Measurements from ENCODE around the gene F8. TPM values are rescaled to one million over a fixed set of nuclear protein-coding genes. Genes with fewer than 3 reads are reported as not detected.
"Not testable (repeated sequence)": the region's sequence is repeated elsewhere in the genome, so short reads cannot be mapped to it uniquely, and the experiment has no call there.

Gene F8
- total and polyA plus RNA-seq, 8 donors = 4.1 to 27.4 (median 5.2) TPM

DNA sequence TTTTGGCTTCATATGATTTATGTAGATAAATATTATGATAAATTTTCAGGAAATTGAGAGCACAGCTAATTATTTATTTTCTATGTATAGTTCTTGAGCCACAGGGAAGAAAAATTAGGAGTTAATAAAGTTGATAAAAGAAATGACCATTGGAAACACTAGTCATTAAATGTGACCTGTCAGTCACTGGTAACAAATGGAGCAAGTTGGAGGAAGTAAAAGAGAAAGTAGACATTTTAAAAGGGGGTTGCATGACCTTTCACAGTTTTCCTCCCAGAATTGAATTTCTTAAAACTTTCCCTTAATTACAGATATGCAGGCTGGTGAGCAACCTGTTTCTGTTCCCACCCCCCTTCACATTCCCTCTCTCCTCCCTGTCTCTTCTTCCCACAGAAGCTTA lies 193.4 kb downstream of the F8 start:
- H3K4me3 ChIP-seq = no peak overlapping the region
- intact Hi-C loops (cut with DNase I) = no loop called here
- no peaks in the 10 kb centered on the region for H3K36me3 ChIP-seq
- DNase-seq = no peak
- ATAC-seq = no peak
- no peaks in the 10 kb centered on the region for H3K4me1 ChIP-seq
- H3K9me3 ChIP-seq = no peaks in the 10 kb centered on the region
- TF ChIP-seq CTCF (IDR thresholded peaks at IDR 0.05) = no peak
- no peak overlapping the region for H3K27ac ChIP-seq
- H3K27me3 ChIP-seq = no peaks in the 10 kb centered on the region

DNA sequence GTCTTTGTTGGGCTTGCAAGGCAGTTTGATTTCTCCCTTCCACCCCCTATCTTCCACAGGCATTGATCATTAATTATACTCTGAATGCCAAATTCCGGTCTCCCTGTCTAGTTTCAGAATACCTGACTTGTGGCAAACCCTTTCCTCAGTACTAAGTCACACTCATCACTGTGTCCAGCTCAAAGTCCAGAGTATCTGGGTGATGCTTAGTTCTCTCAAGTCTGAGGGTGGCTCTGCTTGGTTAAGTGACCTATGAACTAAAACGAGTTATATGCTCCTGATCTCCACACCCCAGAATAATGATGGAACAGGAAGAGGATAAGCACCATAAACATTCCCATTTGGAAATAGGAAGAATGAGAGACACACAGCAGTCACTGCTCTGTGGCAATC lies 194.5 kb downstream of the F8 start:
- H3K36me3 ChIP-seq = no peaks in the 10 kb centered on the region
- TF ChIP-seq CTCF (IDR thresholded peaks at IDR 0.05) = no peak
- H3K9me3 ChIP-seq = no peaks in the 10 kb centered on the region
- DNase-seq (no peak), ATAC-seq (no peak)
- no peak overlapping the region for H3K4me3 ChIP-seq
- intact Hi-C loops (cut with DNase I) = no loop called here
- H3K27ac ChIP-seq = no peak overlapping the region
- no peaks in the 10 kb centered on the region for H3K27me3 ChIP-seq
- H3K4me1 ChIP-seq = no peaks in the 10 kb centered on the region

DNA sequence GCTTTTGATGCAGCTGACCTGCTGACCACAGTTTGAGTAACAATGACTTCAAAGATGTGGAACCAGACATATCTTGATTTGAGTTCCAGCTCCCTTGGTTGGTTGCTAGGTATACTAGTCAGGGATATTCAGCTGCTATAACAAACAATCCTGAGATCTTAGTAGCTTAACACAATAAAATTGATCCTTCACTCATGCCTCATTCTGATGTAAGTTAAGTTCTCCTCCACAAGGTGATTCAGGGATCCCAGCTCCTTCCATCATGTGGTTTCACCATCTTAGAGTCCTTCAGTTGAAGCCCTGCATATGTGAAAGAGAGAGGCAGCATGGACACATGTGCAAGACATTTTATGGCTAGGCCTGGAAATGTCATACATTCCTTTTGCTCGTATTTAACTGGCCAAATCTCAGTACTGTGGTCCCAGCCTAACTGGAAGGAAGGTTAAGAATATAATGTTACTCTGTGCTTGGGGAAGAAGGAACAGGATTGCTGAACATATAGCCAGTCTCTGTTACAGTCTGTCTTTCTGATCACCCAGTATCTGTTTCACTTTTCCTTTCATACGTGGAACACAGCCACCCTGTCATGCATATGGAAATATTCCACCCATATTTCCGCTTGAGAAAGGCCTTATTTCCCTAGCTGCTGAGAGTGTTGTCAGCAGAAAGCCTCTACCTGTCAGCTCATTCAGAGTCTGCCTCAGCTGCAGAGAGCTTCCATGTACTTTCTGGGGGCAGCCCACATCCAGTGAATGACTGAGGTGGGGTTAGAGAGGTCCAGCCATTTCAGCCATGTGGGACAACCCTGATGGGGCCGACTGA lies 195.1 kb downstream of the F8 start:
- no peak for TF ChIP-seq CTCF (IDR thresholded peaks at IDR 0.05)
- no peak for ATAC-seq
- no peak for DNase-seq
- intact Hi-C loops (cut with DNase I) = no loop called here
- H3K4me1 ChIP-seq = no peaks in the 10 kb centered on the region
- no peaks in the 10 kb centered on the region for H3K36me3 ChIP-seq
- H3K4me3 ChIP-seq = no peak overlapping the region
- no peaks in the 10 kb centered on the region for H3K27me3 ChIP-seq
- H3K27ac ChIP-seq = no peak overlapping the region
- no peaks in the 10 kb centered on the region for H3K9me3 ChIP-seq

DNA sequence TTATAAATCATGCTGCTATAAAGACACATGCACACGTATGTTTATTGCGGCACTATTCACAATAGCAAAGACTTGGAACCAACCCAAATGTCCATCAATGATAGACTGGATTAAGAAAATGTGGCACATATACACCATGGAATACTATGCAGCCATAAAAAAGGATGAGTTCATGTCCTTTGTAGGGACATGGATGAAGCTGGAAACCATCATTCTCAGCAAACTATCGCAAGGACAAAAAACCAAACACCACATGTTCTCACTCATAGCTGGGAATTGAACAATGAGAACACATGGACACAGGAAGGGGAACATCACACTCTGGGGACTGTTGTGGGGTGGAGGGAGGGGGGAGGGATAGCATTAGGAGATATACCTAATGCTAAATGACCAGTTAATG lies 196.9 kb downstream of the F8 start:
- not testable (repeated sequence) for DNase-seq

DNA sequence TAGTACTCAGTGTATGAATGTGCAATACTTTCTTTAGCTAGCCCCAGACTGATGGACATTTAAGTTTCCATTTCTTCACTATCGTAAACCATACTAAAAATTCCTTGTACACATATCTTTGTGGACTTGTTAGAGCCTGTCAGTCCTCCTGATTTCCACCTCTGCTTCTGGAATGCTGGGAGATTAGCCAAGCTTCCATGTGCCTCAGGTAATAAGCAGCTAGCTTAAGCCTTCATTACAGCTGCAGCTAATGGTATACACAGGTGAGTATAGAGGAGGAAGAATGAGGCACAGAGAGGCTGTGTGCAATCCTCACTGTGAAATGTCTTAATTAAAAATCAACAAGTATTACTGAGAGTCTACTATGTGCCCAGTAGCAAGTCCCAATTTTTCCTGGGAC lies 197.9 kb downstream of the F8 start:
- ATAC-seq = no peak
- DNase-seq = no peak
- no peak for TF ChIP-seq CTCF (IDR thresholded peaks at IDR 0.05)
- Histone ChIP-seq H3K27ac (no peak overlapping the region), H3K4me1 (no peaks in the 10 kb centered on the region), H3K9me3 (no peaks in the 10 kb centered on the region), H3K36me3 (no peaks in the 10 kb centered on the region), H3K27me3 (no peaks in the 10 kb centered on the region), H3K4me3 (no peak overlapping the region)
- intact Hi-C loops (cut with DNase I) = no loop called here

More for the DNA sequence above, 196.9 kb downstream of the F8 start:
- H3K27ac ChIP-seq; H3K9me3 ChIP-seq; H3K4me1 ChIP-seq; H3K4me3 ChIP-seq; intact Hi-C loops (cut with DNase I); ATAC-seq; H3K36me3 ChIP-seq; H3K27me3 ChIP-seq: not testable (repeated sequence)

DNA sequence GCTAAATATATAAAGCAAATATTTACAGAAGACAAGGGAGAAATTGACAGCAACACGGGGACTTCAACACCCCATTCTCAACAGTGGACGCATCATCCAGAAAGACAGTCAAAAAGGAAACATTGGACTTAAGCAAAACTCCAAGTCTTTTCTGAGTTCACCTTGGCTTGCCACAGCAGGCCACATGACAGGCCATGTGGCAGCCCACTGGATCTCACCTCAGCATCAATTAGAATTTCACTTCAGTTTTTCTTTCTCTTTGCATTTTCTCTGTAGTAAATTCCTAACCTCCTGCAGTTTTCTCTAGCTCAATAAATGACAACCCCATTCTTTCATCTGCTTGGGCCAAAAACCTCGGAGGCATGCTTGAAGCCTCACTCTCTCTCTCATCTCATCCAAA lies 200.5 kb downstream of the F8 start:
- no peak for ATAC-seq
- H3K27ac ChIP-seq = no peak overlapping the region
- DNase-seq = no peak
- H3K27me3 ChIP-seq = no peaks in the 10 kb centered on the region
- H3K4me1 ChIP-seq = no peaks in the 10 kb centered on the region
- H3K36me3 ChIP-seq = no peaks in the 10 kb centered on the region
- TF ChIP-seq CTCF (IDR thresholded peaks at IDR 0.05) = no peak
- H3K4me3 ChIP-seq = no peak overlapping the region
- intact Hi-C loops (cut with DNase I) = no loop called here
- H3K9me3 ChIP-seq = no peaks in the 10 kb centered on the region

Measured in left lung (tissue), 10 donors.